ENCODE data around the gene GLB1L.

DNA sequence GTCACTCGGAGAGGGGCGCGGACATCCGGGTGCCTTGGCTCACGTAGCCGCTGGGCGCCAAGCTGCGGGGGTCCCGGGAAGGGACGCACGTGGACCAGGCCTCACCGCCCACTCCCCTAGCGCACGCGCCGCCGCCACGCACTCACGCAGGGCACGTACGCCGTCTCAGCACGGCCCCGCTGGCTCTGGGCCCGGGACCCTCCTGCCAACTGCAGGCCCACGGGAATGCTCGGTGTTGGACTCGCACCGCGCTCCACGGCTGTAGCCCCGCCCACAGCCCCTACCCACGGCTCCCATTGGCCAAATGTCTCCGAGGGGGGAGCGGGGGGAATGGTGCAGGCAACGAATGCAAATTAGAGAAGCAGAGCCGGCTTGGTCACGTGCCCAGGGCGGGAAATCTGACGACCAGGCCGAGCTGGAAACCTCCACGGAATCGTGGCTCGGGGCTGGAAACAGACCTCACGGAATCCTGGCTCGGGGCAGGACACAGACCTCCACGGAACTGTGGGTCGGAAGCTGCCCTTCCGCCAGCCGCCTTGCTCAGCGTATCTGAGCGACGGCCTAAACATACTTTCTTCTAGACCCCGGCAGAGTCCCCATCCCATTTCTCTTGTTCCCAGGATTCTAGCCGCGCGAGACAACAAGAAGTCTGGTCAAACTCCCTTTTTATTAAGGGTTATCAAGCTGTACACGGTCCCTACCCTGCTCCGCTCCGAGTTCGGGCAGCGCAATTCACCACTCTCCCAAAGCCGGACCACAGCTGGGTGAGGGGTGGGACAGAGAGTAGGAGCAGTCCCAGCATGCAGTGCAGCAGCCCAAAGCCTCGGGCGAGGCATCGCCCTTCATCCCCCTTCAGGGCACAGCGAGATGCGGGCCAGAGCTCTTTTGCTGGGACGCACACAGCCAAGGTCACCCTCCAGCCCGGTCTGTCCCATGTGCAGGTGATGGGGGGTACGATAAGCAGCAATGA is 26.2 kb downstream of the GLB1L start, which contains the start of gene ABCB6:
- TF ChIP-seq, protein P1, sequence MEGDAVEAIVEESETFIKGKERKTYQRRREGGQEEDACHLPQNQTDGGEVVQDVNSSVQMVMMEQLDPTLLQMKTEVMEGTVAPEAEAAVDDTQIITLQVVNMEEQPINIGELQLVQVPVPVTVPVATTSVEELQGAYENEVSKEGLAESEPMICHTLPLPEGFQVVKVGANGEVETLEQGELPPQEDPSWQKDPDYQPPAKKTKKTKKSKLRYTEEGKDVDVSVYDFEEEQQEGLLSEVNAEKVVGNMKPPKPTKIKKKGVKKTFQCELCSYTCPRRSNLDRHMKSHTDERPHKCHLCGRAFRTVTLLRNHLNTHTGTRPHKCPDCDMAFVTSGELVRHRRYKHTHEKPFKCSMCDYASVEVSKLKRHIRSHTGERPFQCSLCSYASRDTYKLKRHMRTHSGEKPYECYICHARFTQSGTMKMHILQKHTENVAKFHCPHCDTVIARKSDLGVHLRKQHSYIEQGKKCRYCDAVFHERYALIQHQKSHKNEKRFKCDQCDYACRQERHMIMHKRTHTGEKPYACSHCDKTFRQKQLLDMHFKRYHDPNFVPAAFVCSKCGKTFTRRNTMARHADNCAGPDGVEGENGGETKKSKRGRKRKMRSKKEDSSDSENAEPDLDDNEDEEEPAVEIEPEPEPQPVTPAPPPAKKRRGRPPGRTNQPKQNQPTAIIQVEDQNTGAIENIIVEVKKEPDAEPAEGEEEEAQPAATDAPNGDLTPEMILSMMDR (IDR thresholded peaks at IDR 0.05) = no peak
- peak; percentile 35 to 44 (median 44) for TF ChIP-seq POLR2A (IDR thresholded peaks at IDR 0.05)
